Activated CD4-positive, CD25-positive, alpha-beta regulatory T cell treated with anti-CD3 and anti-CD28 coated beads, Interleukin-2, amount 50 U/mL, for 16 hours (primary cell): ENCODE results near the gene HAUS8.

ENCODE experiments used
- DNase-seq: peaks from one replicate; pipeline ENCODE4 v3.0.0-alpha.2; 2020; ENCODE audit warnings: low read depth, low spot score

HAUS8 gene

GRCh38 chr19:17075864-17076542 lies 751 bp upstream of the HAUS8 start:
- peak; percentile 28 for DNase-seq

DNA sequence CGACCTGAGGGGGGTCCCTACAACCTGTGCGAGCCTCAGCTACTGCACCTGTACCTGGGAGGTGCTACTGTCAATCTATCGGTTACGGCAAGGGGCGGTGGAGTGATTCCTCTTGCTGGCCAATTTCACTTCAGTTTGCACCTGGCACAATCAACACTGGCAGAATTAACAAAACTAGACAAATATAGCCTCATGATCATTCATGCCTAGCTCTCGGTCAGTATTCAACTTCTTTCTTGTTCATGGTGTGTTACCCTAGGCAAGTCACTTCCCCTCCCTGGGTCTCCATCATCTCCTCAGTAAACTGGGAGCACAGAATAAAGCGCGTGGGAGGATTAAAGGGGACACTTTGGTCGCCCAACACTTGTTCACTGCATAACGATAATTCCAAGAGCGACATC lies 618 bp downstream of the HAUS8 start:
- DNase-seq: no peak

DNA sequence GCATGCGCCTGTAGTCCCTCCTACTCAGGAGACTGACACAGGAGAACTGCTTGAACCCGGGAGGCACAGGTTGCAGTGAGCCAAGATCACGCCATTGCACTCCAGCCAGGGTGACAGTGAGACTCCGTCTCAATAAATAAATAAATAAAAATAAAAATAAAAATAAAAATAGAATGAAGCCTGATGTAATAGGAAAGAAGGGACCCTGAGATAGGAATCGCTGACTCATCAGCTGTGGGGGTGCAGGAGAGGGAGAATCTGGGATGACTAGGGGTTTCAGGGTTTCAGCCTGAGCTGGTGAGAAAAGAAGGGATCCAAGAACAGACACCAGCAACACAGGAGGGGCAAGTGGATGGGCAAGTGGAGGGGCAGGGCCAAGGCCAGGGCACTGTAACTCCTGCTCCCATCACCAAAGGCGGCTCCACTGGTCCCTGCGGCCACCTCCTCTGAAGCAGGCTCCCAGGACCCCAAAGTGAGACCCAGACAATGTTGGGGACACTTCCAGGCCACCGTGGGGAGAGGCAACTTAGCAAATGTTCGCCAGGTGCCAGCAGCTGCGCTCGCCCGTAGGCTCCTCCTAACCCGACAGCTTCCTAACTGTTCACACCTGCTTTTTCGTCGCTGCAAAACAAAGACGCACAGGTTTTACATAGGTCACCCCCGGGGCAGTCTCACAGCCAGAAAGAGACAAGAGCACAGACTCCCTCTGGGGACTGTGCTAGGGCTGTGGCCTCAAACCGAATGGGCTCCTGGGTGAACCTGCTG lies 1.2 kb downstream of the HAUS8 start:
- no peak for DNase-seq

GRCh38 chr19:17070912-17071311 lies 4.3 kb downstream of the HAUS8 start:
- no peak for DNase-seq

- no peak for DNase-seq
These were observed 4.8 kb downstream of the HAUS8 start for GRCh38 chr19:17070421-17070820.

- DNase-seq: no peak
These were observed 6.1 kb downstream of the HAUS8 start for GRCh38 chr19:17069193-17069592.

- DNase-seq: no peak
These were observed 11.8 kb downstream of the HAUS8 start for GRCh38 chr19:17063428-17063827.

- no peak for DNase-seq
These were observed 13.6 kb downstream of the HAUS8 start for GRCh38 chr19:17061691-17062090.

GRCh38 chr19:17061205-17061604 lies 14.0 kb downstream of the HAUS8 start:
- DNase-seq: no peak

DNA sequence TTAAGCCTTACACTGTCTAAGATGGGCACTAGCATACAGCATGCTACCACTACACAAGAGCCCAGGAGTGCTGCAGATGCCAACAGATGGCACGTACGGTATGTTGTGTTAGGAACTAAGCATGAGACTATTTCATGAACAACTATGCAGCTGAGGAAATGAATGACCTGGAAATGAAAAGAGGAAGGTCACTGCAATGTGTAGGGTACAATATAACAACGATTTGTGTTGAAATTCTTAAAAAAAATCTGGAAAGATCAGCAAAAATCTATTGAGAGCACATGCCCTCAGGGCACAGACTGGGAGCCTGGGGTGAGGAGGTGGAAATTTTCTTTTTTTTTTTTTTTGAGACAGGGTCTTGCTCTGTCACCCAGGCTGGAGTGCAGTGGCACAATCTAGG lies 14.4 kb downstream of the HAUS8 start:
- DNase-seq: no peak

DNA sequence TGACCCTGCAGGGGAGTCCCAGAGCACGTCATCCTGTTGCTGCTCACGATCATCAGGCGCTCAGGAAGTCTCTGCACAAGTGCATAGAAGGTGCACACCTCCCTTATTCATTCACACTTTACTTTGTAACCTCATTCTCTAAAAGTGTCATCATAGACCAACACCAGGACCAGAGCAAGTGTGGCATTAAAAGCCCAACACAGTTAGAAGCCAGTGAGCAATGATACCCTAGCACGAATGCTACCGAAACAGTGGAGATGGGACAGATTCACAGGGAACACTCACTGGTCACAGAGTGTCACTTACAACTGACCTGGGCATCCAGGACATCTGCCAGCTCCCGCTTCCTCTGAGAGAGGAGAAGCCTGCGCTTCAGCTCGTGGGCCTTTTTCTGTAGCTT lies 17.0 kb downstream of the HAUS8 start:
- no peak for DNase-seq

DNA sequence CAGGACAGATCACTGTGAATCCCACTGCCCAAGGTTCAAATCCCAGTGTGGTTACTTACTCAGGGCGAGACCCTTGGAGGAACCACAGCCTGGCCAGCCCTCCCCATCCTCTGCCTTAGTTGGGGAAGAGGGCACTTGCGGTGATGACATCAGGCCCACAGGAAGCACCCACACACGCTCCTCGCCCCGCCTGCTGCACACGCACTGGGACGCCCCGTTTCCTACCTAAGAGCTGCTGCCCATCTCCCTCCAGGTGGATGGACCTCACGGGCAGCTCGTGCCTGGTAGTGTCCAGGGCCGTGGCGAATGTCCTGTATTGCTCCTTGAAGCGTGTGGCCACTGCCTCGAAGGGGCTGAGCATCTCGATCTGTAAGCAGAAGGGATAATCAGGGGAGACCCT lies 19.6 kb downstream of the HAUS8 start:
- DNase-seq: no peak

DNA sequence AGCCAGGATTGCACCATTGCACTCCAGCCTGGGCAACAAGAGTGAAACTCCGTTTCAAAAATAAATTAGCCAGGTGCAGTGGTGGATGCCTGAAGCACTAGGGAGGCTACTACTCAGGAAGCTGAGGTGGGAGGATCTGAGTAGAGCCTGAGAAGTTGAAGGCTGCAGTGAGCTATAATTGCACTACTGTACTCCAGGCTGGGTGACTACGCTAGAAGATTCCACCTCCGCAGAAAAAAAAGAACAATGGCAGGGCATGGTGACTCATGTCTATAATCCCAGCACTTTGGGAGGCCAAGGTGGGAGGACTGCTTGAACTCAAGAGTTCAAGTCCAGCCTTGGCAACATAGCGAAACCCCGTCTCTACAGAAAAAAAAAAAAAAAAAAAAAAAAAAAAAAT lies 20.5 kb downstream of the HAUS8 start:
- DNase-seq: no peak

GRCh38 chr19:17052439-17052838 lies 22.8 kb downstream of the HAUS8 start:
- DNase-seq: no peak

DNA sequence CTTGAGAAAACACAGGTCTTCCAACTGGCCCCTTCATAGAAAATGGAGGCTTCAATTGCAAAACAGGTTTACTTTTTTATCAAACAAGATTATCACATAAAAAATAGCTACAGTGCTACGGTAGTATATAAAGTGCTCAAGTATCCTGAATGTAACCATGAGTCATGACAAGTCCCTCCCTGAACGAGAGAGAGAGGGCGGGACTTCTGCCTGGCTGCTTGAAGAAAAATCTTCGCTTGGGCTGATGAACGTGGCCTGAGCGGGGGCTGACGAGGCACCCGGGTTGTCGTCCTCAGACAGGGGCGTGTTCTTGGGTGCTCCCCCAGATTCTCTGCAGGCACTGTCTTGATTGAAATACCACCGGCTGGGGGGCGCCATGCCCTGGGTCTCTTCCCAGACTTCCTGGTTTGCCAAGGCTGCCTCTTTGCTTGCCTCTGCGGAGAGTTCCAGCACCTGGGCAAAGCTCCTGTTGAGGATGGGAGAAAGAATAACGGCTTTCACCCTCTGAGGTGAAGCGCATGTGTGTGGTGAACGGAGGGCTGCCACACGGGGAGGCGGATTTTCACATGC lies 25.5 kb downstream of the HAUS8 start:
- DNase-seq: no peak

DNA sequence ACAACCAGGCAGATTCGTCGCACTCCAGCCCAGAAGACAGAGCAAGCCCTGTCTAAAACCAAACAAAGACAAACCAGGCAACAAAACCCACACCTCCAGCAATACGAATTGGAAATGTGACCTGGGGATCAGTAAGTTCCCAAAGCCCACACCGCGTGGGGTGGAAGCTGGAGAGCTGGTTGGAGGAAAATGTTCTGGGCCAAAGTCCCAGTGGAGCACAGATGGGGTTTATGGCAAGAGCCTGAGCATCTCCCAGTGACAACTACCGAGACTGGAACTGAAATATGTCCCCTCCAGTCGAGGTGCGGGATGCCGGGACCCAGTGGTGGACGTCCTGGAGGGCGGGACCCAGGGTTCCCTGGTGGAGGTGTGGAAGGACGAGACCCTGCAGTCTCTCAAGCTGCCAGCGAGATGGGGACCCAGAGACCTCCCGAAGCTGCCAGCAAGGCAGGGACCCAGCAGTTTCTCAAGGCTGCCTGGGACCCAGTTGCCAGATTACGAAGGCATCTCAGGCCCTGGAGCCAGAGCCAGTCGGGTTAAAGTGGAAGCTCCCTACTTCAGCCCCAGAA lies 26.3 kb downstream of the HAUS8 start:
- DNase-seq: no peak

GRCh38 chr19:17045907-17046502 lies 29.2 kb downstream of the HAUS8 start:
- no peak for DNase-seq

DNA sequence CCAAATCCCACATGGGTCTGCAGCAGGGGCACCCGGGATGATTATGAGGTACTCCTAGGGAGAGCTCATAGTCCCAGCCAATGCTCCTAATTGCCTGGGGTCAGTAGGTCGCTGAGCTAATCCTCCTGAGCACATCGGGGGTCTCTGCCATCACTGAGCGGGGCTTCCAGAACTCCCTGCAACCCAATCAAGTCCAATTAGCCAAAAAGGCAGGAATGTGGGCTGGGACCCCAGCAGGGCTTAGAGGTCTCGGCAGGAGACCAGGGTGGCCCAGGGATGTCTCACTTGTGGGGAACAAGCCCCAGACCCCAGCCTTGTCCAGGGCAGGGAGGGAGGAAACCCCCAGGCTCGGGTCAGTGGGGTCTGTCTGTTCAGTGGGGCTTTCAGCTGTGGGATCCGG lies 31.5 kb downstream of the HAUS8 start:
- DNase-seq: no peak

DNA sequence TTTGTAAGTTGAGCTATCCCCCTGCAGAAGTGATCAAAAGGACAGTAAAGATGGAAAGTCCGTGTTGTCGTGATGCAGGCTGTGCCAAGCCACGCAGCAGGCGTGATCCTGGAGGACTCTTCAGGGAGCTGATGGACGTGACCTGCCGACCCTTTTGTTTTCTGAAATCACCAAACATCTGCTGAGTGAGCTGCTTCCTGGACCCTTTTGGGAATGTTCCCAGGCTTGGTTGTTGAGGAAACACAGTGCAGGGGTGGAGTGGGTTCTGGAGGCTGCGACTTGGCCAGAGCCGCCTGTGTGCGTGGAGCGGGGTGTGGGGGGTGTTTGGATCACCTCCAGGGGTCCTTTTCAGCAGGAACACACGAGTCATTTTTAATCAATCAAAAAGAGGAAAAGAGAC lies 33.3 kb downstream of the HAUS8 start:
- no peak for DNase-seq

DNA sequence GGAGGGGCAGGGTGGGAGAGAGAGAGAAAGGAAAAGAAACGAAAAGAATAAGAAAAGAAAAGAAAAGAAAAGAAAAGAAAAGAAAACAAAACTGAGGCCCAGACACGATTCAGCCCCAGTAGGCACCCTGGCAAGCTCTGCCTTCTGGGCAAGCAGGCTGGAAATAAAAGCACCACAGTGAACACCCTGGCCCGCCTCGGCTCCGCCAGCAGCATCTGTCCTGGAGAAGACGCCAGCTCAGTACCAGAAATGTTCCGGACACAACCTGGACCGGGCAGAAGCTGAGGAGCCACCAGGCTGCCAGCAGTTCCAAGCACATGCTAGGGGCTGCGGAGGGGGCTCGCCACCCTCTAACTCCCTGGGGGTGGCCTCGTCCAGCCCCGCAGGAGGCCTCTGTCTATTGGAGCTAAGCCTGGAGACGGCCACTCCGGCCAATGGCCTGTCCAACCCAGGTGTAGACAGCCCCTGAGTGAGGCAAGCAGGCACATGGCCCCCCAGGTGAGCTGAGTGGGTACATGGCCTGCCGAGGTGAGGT lies 37.2 kb downstream of the HAUS8 start:
- no peak for DNase-seq

- DNase-seq: no peak
These were observed 38.1 kb downstream of the HAUS8 start for GRCh38 chr19:17037184-17037583.

DNA sequence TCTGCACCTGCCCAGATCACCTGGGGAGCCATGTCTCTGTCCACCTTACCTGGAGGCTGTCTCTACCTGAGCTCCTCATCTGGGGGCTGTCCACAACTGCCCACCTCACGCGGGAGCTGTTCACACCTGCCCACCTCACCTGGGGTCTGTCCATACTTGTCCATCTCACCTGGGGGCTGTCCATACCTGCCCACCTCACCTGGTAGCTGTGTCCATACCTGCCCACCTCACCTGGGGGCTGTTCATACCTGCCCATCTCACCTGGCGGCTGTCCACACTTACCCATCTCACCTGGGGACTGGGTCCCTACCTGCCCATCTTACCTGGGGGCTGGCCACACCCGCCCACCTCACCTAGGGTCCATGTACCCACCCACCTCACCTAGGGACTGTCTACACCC lies 38.6 kb downstream of the HAUS8 start:
- DNase-seq: no peak
